HL-60/S4 treated with retinoic acid at 250 ng/mL for 4 days and 3 days (cell line): Measurements from ENCODE around the gene PGAM2.
"Not testable (repeated sequence)": the region's sequence is repeated elsewhere in the genome, so short reads cannot be mapped to it uniquely, and the experiment has no call there.

ENCODE experiments used
- in situ Hi-C: fragments of 300-500 bp; cut with MboI; formaldehyde crosslinking; loops from 2 replicates; pipeline ENCODE4 v1.7.0; 2022; ENCODE audit warnings: low sequenced_read_pairs

PGAM2 gene

DNA sequence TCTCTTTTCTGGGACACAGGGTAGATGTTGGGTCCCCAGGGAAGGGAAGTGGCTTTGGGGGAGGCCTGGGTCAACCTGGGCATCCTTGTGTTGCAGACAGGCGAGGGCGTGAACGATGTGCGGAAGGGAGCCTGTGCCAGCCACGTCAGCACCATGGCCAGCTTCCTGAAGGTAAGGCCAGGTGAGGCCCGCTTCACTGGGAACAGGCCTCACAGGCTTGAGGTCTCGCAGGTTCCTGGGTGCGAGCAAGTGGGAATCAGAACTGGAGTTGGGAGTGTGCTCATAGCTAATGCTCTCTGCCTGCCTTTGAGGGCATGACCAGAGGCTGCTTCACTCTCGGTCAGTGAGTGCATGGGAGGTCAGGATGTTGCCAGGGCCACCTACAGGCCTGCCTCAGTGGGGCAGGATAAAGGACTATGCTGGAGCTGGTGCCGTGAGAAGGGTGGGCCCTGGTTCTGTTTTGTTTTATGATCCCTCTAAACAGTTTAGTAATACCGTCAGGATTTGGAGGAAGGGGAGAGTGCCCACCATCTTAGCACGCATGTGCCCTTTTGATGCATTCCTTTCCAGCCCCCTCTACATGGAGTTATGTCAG lies 12.5 kb downstream of the PGAM2 start:
- in situ Hi-C loops, result no loop called here

GRCh38 chr7:44051611-44052220 lies 13.7 kb downstream of the PGAM2 start:
- in situ Hi-C loops, result no loop called here

GRCh38 chr7:44050915-44051560 lies 14.3 kb downstream of the PGAM2 start:
- in situ Hi-C loops, result no loop called here

DNA sequence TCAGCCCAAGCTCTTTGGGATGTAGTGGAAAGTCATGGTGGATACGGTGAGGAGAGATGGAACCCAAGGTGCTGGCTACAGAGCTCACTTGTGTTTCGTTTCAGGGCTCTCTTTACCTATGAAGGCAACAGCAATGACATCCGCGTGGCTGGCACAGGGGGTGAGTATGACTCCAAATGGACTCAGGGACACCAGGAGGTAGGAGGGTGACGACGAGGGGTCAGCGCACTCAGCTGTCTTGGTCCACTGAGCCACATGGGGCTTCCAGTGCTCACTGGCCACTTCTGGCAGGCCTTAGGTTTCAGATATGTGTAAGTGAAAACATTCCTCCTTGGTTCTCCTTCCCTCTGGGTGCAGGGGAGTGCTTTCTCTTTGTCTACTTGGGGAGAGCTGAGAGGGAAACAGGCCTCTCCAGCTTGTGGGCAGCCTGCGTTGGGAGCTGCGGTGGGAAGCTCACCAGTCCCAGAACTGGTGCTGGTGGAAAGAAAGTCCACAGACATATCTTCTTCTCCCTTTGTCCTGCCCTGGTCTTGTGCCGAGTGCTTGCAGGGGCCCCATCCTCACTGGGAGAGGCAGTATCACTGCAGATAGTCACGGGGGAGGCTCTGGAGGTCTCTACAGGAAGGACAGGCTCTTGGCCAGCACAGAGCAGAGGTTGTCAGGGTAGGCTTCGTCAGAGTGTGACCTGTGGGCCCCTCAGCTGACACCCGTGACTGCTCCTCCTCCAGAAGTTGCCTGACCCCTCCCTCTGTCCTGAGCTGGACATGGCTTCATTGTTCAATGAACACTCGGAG lies 15.0 kb downstream of the PGAM2 start:
- in situ Hi-C loops, result no loop called here

DNA sequence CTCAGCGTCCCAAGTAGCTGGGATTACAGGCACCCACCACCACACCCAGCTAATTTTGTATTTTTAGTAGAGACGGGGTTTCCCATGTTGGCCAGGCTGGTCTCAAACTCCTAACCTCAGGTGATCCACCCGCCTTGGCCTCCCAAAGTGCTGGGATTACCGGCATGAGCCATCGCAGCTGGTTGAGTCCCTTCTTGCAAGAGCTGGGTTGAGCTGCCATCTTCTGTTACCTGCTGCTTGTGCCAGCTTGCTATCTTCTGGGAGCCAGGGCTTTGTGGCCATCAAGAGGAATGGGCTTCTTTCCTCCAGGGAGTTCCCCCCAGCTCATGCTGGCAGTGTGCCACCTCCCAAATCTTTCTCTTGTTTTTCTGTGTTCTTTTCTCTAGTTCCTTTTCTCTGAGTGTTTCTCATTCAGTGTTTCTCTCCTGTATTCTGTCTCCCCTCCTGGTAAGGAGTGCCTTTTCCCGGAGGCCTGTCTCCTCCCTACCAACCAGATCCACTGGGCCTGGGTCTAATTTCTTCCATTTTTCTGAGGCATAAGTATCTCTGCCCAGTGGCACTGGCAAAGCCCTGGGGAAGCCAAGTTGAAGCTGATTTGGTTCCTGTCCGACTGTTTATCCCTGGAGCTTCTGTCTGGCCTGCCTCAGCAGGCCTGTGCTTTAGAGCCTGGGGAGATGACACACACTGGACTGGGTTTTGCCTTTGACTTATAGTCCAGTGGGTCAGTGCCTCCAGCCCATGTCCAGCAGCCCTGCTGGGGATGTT lies 17.2 kb downstream of the PGAM2 start:
- in situ Hi-C loops, result no loop called here

DNA sequence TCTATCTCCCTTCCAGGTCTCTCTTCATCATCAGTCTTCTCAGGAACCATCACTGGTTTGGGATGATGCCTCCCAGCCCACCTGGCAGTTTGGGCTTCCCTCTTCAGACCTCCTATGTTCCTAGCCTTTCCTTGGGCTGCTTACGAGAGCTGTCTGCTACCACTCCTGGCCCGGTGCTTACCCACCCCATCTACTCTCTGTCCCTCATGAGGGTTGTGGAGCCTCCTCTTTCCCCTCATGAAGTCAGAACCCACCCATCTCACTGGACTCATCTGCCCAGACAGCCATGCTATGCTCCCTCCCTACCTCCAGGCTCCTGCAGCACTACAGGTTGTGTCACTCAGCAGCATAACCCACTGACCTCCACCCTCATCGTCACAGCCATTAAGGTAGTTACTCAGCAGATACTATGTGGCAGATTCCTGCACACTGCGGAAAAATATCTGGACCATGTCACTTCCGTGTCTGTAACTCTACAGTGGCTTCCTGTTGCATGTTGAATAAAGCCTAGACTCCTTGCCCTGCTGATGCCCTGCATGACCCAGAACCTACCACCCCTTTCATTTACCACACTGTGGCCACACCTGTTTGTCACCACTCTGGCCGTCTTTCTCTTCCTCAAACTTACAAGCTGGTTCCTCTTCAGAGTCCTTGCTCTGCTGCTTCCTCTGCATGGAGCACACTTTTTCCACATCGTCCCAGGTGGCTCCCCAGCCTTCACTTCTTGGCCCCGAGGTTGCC lies 18.9 kb downstream of the PGAM2 start:
- in situ Hi-C loops, result no loop called here

DNA sequence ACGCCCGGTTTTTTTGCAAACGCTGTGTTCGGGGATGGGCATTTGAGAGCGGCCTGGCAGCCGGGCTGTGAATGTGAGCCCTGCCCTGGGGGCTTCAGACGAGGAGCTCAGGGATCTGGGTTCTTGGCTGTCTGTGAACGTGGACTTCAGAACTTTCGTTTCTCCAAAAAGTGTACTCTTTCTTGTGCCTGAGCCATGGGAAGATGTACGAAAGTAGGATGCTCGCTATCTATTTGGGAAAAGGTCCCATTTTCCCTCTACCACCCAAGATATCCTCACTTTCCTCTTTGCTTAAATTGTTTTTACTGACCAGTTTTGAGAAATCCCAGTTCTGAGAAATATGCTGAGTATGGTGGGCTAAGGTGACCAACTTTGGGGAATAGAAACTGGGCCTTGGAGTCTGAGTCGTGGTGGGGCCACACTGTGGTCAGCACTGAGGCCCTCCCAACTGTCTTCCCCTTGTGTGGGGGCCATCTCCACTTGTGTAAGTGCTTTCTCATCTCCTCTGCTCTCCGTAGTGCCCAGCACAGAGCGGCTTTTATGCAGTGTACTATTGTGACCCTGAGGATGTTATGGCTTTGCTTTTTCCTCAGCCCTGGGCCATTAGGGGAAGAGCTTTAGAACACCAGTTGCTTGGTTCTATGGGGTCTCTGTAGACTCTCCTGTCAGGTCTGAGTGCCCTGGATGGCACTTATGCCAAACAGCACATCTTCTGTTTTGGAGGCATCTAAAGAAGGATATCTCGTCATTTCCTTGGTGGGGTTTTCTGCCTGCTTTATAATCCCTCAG lies 19.9 kb downstream of the PGAM2 start:
- in situ Hi-C loops, result no loop called here

DNA sequence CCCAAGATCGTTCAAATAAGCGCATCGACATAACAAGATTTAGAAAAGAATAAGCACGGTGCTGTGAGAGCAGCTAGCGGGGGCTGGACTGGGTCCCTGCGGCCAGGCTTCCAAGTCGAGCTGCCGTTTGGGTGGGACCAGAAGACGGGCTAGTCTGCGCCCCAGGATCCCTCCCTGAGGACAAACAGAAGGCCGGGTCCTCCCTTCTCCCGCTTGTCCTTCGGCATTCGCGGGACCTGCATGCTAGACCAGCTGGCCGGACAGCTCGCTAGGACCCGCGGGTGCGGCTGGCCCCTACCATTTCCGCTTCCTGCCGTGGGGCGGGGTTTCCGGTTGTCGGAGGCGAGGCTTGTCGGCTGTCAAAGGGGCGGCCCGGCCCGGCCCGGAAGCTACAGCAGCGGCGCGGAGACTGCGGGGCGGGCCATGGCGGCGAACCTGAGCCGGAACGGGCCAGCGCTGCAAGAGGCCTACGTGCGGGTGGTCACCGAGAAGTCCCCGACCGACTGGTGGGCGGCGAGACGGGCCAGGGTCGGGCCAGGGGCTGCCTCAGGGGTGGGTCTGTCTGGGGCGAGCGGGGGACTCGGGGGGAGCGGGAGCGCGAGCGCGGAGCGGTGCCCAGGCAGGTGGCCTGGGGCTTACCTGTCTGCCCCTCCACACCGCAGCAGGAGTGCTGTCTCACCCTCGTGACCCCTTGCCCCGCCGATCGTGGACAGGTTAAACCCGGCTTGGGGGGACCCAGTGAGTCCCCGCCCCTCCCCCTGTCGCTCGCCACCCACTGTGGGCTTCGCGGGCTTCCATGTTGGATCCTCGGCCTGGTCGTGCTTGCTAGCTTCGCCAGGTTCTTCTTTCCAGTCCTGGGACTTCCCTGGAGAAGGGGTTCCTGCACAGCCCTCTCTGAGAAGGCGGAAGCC lies 20.8 kb downstream of the PGAM2 start, which contains the start of gene DBNL:
Gene DBNL (plus strand): TSS at position 388 of the 911 bp plus-strand sequence. CDS start 36 bp downstream, at position 424.
- in situ Hi-C loops, result no loop called here

DNA sequence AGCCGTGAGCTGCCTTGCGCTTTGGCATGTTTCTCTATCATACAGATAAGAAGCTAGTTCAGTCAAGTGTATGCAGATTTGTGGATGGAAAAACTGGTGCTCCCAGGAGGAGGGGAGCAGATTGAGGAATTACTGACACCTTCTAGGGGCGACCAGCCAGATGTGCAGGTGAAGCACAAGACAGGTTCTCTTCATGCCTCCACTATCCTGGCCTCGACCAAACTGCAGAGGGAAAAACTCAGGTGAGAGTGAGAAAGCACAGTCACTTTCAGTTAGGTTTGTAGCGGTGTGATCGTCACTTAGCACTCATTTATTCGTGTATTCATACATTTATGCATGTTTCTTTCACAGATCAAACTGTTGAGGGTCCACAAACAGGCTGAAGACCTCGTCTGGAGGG lies 21.5 kb downstream of the PGAM2 start:
- in situ Hi-C loops, result no loop called here

DNA sequence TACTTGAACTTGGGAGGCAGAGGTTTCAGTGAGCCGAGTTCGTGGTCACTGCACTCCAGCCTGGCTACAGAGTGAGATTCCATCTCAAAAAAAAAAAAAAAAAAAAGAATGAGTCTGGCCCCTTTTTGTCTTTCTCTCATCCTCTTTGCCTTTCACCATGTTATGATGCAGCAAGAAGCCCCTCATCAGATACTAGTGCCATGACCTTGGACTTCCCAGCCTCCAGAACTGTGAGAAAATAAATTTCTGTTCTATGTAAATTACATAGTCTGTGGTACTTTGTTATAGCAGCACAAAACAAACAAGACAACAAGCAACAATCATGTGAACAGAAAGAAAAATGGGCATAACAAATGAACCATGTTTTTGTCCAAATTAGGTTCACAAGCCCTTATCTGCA lies 23.1 kb downstream of the PGAM2 start:
- in situ Hi-C loops, result no loop called here

DNA sequence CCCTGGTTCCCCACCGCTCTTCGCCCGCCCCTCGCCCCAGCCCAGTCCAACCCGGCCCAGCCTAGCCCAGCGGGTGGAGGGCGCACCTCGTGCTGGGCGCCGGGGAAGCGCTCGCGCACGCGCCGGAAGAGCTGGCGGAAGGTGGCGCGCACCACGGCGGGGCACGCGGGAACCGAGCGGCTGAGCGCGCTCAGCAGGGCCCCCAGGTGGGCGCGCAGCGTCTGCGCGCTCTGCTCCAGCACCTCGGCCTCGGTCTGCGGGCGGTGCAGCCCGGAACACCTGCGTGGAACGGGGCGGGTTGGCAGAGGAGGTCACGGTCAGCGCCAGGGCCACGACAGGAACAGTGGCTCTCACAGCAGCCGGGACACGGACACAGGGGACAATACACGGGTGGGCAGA lies 24.9 kb downstream of the PGAM2 start:
- in situ Hi-C loops, result not testable (repeated sequence)

- in situ Hi-C loops, result not testable (repeated sequence)
Observed at GRCh38 chr7:44039800-44040492, 25.4 kb downstream of the PGAM2 start.

DNA sequence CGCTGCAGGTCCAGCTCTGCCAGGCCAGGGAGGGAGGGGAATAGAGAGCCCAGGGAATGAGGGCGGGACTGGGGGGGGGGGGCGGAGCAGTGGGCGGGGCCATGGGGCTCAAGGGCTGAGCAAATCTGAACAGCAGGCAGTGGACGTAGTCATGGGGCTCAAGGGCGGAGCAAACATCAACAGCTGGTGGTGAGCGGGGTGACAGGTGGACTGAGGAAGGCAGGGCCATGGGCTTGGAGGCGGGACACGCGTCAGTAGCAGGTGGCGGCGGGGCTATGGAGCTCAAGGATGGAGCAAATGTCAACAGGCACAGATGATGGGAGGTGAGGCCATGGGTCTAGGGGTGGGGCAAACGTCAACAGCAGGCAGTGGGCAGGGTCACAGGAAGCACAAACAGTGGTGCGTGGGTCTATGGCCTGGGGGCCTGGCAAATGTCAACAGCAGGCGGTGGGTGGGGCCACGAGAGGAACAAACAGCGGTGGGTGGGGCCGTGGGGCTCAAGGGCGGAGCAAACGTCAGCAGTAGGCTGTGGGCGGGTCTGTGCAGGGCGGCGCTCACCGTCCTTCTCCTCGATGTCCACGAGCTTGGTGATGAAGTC lies 26.3 kb downstream of the PGAM2 start:
- in situ Hi-C loops, result not testable (repeated sequence)

DNA sequence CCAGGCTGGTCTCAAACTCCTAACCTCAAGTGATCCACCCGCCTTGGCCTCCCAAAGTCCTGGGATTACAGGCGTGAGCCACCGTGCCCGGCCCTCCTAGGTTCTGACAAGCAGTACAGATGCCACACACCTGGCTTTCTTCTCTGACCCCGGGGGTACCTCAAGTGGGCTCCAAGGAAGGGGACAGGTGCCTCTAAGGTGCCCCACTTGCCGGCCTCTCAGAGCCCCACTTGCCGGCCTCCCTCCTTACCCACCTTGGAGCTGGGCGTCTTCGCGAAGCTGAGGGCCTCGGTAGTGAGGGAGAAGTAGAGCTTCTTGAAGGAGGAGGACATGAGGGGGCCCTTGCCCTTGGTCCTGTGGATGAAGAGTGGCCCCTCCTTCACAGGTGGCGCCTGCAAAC lies 26.8 kb downstream of the PGAM2 start:
- in situ Hi-C loops, result not testable (repeated sequence)

GRCh38 chr7:44037951-44038350 lies 27.4 kb downstream of the PGAM2 start:
- in situ Hi-C loops, result not testable (repeated sequence)

- in situ Hi-C loops, result not testable (repeated sequence)
Observed at GRCh38 chr7:44036364-44036763, 29.0 kb downstream of the PGAM2 start.
